Parietal lobe (tissue), 1 donor: ENCODE results near the gene FTCD. TPM values are rescaled to one million over a fixed set of nuclear protein-coding genes. Genes with fewer than 3 reads are reported as not detected.

ENCODE experiments used
- total RNA-seq: library from RNA; depleted of rRNA; stranded (reverse); fragments of >200 nt; gene quantifications from one replicate; pipeline ENCODE4 v1.2.3, GENCODE V29; 2014

FTCD gene
- total RNA-seq, result 2.2 TPM

GRCh38 chr21:46155514-46156377 lies at the start of gene FTCD:
FTCD (minus strand) TSS chr21:46155579; CDS start chr21:46155523, 56 bp downstream.

GRCh38 chr21:46183910-46184624 lies 28.7 kb upstream of the FTCD start, which contains the start of gene SPATC1L:
SPATC1L (minus strand) TSS chr21:46184459; CDS start chr21:46182816, 1,643 bp downstream.

GRCh38 chr21:46097336-46098293 lies 57.8 kb downstream of the FTCD start, which contains the start of gene COL6A2:
COL6A2 (plus strand) TSS chr21:46098112.

Other genes with a start within 250 kb of the FTCD start
- gene COL6A1, start 173.8 kb downstream of the FTCD start, total RNA-seq, result 56.7 TPM
- gene COL6A2, start 57.5 kb downstream of the FTCD start, total RNA-seq, result 17.8 TPM
- 10.3 TPM for gene SPATC1L, start 28.9 kb upstream of the FTCD start, total RNA-seq
- gene LSS, start 73.2 kb upstream of the FTCD start, total RNA-seq, result 118 TPM
- 130 TPM for gene MCM3AP, start 130.0 kb upstream of the FTCD start, total RNA-seq
- 15.7 TPM for gene YBEY, start 130.8 kb upstream of the FTCD start, total RNA-seq
- 5.9 TPM for gene C21orf58, start 168.3 kb upstream of the FTCD start, total RNA-seq
- gene PCNT, start 168.6 kb upstream of the FTCD start, total RNA-seq, result 58.8 TPM